GM23338 (cell line): Measurements from ENCODE around the gene ACSF2.

Experiments
- JUNB ChIP-seq: IDR thresholded peaks from one replicate; pipeline ENCODE4 v1.6.1; 2016; ENCODE audit warnings: antibody characterized with exemption; ENCODE audit not compliant: unreplicated experiment
- REST ChIP-seq: IDR thresholded peaks from one replicate; pipeline ENCODE4 v1.6.1; 2018; ENCODE audit warnings: antibody characterized with exemption; ENCODE audit not compliant: unreplicated experiment
- TF ChIP-seq, protein P1 (sequence below), 2 experiments: fragments of 200-600 bp in 1 of 2; sonication (generic) in 1 of 2; conservative IDR thresholded peaks; 2 replicates each; pipeline versions ENCODE4 v1.5.1 to v1.6.1; 2016 to 2017; ENCODE audit warnings: antibody characterized with exemption in 2 of 2, low read depth in 2 of 2, mild to moderate bottlenecking in 2 of 2, moderate library complexity in 1 of 2

DNA sequence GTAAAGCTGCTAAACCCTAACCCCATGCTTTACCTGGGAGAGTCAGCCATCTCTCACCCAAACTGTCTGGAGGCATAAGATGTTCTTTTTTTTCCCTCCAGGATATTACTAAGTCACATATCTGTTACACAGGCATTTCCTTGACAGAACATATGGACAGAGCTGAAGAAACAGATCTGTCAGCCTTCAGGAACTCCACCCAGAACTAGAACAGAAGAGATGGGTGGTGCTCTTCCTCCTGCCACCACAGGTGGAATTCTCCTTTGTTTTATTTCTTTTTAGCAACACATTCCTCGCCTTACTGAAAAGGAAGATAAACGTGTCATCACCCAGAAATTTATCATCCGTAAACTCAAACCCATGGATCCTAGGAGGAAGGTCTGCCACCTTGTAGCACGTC lies 91.0 kb downstream of the ACSF2 start:
- no peak for TF ChIP-seq REST
- no peak for TF ChIP-seq JUNB
- TF ChIP-seq, protein P1, sequence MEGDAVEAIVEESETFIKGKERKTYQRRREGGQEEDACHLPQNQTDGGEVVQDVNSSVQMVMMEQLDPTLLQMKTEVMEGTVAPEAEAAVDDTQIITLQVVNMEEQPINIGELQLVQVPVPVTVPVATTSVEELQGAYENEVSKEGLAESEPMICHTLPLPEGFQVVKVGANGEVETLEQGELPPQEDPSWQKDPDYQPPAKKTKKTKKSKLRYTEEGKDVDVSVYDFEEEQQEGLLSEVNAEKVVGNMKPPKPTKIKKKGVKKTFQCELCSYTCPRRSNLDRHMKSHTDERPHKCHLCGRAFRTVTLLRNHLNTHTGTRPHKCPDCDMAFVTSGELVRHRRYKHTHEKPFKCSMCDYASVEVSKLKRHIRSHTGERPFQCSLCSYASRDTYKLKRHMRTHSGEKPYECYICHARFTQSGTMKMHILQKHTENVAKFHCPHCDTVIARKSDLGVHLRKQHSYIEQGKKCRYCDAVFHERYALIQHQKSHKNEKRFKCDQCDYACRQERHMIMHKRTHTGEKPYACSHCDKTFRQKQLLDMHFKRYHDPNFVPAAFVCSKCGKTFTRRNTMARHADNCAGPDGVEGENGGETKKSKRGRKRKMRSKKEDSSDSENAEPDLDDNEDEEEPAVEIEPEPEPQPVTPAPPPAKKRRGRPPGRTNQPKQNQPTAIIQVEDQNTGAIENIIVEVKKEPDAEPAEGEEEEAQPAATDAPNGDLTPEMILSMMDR (conservative IDR thresholded peaks at IDR 0.05; ENCODE audit: low read depth in 2 of 2) = no peak
